Loucy (cell line): ENCODE results near the gene CNKSR3.

Source experiments
- H2AFZ ChIP-seq: fragments of 200-600 bp; sonication (generic); 2 replicates; pipeline ENCODE4 v1.6.0; 2016; ENCODE audit warnings: antibody characterized with exemption, mild to moderate bottlenecking, low read length, moderate library complexity
- H3F3A ChIP-seq: fragments of 200-600 bp; 2 replicates; pipeline ENCODE4 v1.6.0; 2016; ENCODE audit warnings: antibody characterized with exemption, low read depth, mild to moderate bottlenecking
- H3K27me3 ChIP-seq: fragments of 200-600 bp; sonication (generic); 2 replicates; pipeline ENCODE4 v1.6.1; 2014; ENCODE audit warnings: low read length, mild to moderate bottlenecking; ENCODE audit not compliant: insufficient read depth, poor library complexity, severe bottlenecking
- H3K36me3 ChIP-seq: fragments of 200-600 bp; sonication (generic); 2 replicates; pipeline ENCODE4 v1.6.1; 2016; ENCODE audit warnings: low read length; ENCODE audit not compliant: insufficient read depth
- H3K4me1 ChIP-seq: fragments of 200-600 bp; sonication (generic); 2 replicates; pipeline ENCODE4 v1.5.1; 2014; ENCODE audit warnings: low read length, mild to moderate bottlenecking; ENCODE audit not compliant: insufficient read depth, poor library complexity, severe bottlenecking
- H3K4me2 ChIP-seq: fragments of 200-600 bp; sonication (generic); 2 replicates; pipeline ENCODE4 v1.6.0; 2014; ENCODE audit warnings: antibody characterized with exemption, low read length, low read depth, mild to moderate bottlenecking; ENCODE audit not compliant: poor library complexity, severe bottlenecking
- H3K4me3 ChIP-seq: fragments of 200-600 bp; sonication (generic); 2 replicates; pipeline ENCODE4 v1.5.1; 2014; ENCODE audit warnings: low read length, mild to moderate bottlenecking, mixed read lengths; ENCODE audit not compliant: poor library complexity, severe bottlenecking
- H3K79me2 ChIP-seq: fragments of 200-600 bp; sonication (generic); 2 replicates; pipeline ENCODE4 v1.6.1; 2014; ENCODE audit warnings: low read length; ENCODE audit not compliant: insufficient read depth
- H3K9ac ChIP-seq: fragments of 200-600 bp; sonication (generic); 2 replicates; pipeline ENCODE4 v1.6.0; 2014; ENCODE audit warnings: mild to moderate bottlenecking, low read depth, low read length, moderate library complexity; ENCODE audit not compliant: poor library complexity, severe bottlenecking
- H3K9me2 ChIP-seq: fragments of 200-600 bp; sonication (generic); replicated peaks from 2 replicates; pipeline ENCODE4 v1.6.1; 2016; ENCODE audit warnings: low read depth, low read length, mixed read lengths
- H3K9me3 ChIP-seq: fragments of 200-600 bp; sonication (generic); 2 replicates; pipeline ENCODE4 v1.6.1; 2014; ENCODE audit warnings: mild to moderate bottlenecking, antibody characterized with exemption, low read length, low read depth; ENCODE audit not compliant: insufficient read depth
- H4K20me1 ChIP-seq: fragments of 200-600 bp; sonication (generic); 2 replicates; pipeline ENCODE4 v1.6.0; 2014; ENCODE audit warnings: antibody characterized with exemption, low read length, mild to moderate bottlenecking; ENCODE audit not compliant: insufficient read depth, poor library complexity, severe bottlenecking
- CTCF ChIP-seq: fragments of 200-600 bp; sonication (generic); conservative IDR thresholded peaks from 2 replicates; pipeline ENCODE4 v1.5.1; 2014; ENCODE audit warnings: mild to moderate bottlenecking, antibody characterized with exemption, low read length
- EZH2phosphoT487 ChIP-seq: fragments of 200-600 bp; IDR thresholded peaks from 2 replicates; pipeline ENCODE4 v1.6.1; 2018; ENCODE audit warnings: antibody characterized with exemption, mild to moderate bottlenecking, moderate library complexity, borderline replicate concordance

CNKSR3 gene

GRCh38 chr6:154356113-154356512, 154.4 kb downstream of the CNKSR3 start:
- no peak overlapping the region for H3K4me3 ChIP-seq
- H2AFZ ChIP-seq: no peak overlapping the region
- H3K4me2 ChIP-seq: no peak overlapping the region
- no peaks in the 10 kb centered on the region for H3K9me3 ChIP-seq
- no peaks in the 10 kb centered on the region for H3K4me1 ChIP-seq
- H3K79me2 ChIP-seq: no peaks in the 10 kb centered on the region
- no peaks in the 10 kb centered on the region for H3K9me2 ChIP-seq
- no peak overlapping the region for H3K9ac ChIP-seq
- H3K36me3 ChIP-seq: no peaks in the 10 kb centered on the region
- H4K20me1 ChIP-seq: no peaks in the 10 kb centered on the region
- TF ChIP-seq CTCF (no peak), EZH2phosphoT487 (no peak)
- no peaks in the 10 kb centered on the region for H3K27me3 ChIP-seq
- H3F3A ChIP-seq: no peaks in the 10 kb centered on the region

GRCh38 chr6:154354265-154354777, 156.2 kb downstream of the CNKSR3 start:
- TF ChIP-seq CTCF (no peak), EZH2phosphoT487 (no peak)
- no peaks in the 10 kb centered on the region for H3K9me2 ChIP-seq
- no peak overlapping the region for H2AFZ ChIP-seq
- H3K9ac ChIP-seq: no peak overlapping the region
- no peaks in the 10 kb centered on the region for H3K27me3 ChIP-seq
- H3K79me2 ChIP-seq: no peaks in the 10 kb centered on the region
- H3K4me1 ChIP-seq: no peaks in the 10 kb centered on the region
- no peaks in the 10 kb centered on the region for H3K36me3 ChIP-seq
- no peaks in the 10 kb centered on the region for H4K20me1 ChIP-seq
- no peaks in the 10 kb centered on the region for H3F3A ChIP-seq
- H3K9me3 ChIP-seq: no peaks in the 10 kb centered on the region
- H3K4me2 ChIP-seq: no peak overlapping the region
- no peak overlapping the region for H3K4me3 ChIP-seq

- H3K79me2 ChIP-seq: no peaks in the 10 kb centered on the region
- H3K4me2 ChIP-seq: no peak overlapping the region
- no peak overlapping the region for H3K4me3 ChIP-seq
- no peaks in the 10 kb centered on the region for H3K9me2 ChIP-seq
- no peaks in the 10 kb centered on the region for H3K36me3 ChIP-seq
- H4K20me1 ChIP-seq: no peaks in the 10 kb centered on the region
- H3K9me3 ChIP-seq: no peaks in the 10 kb centered on the region
- no peak overlapping the region for H2AFZ ChIP-seq
- no peaks in the 10 kb centered on the region for H3F3A ChIP-seq
- H3K27me3 ChIP-seq: no peaks in the 10 kb centered on the region
- TF ChIP-seq CTCF: no peak
- TF ChIP-seq EZH2phosphoT487: no peak
- H3K9ac ChIP-seq: no peak overlapping the region
- H3K4me1 ChIP-seq: no peaks in the 10 kb centered on the region
Observed at GRCh38 chr6:154353626-154354025, 156.9 kb downstream of the CNKSR3 start.
